WERI-Rb-1 (cell line): ENCODE results near the gene UAP1L1.

Experiments
- DNase-seq: peaks from one replicate; pipeline ENCODE4 v3.0.0-alpha.2; 2020
- H3K27ac ChIP-seq: fragments of 250-450 bp; sonication (Bioruptor Pico); 2 replicates; pipeline ENCODE4 v1.5.1; 2020; ENCODE audit warnings: mild to moderate bottlenecking, moderate library complexity
- H3K27me3 ChIP-seq: fragments of 250-450 bp; sonication (Bioruptor Pico); 2 replicates; pipeline ENCODE4 v1.5.1; 2021; ENCODE audit warnings: mild to moderate bottlenecking, low read depth, moderate library complexity; ENCODE audit not compliant: insufficient read depth, severe bottlenecking
- H3K36me3 ChIP-seq: fragments of 250-450 bp; sonication (Bioruptor Pico); 2 replicates; pipeline ENCODE4 v1.5.1; 2020; ENCODE audit warnings: mild to moderate bottlenecking, moderate library complexity
- H3K4me3 ChIP-seq: 2 replicates; pipeline ENCODE4 v1.5.1; 2011; ENCODE audit warnings: low read depth, mild to moderate bottlenecking, control low read depth, low read length
- H3K9me3 ChIP-seq: fragments of 250-450 bp; sonication (Bioruptor Pico); 2 replicates; pipeline ENCODE4 v1.5.1; 2021; ENCODE audit warnings: mild to moderate bottlenecking, moderate library complexity; ENCODE audit not compliant: severe bottlenecking
- TF ChIP-seq, protein P1 (sequence below): IDR thresholded peaks from 2 replicates; pipeline ENCODE4 v1.5.1; 2011; ENCODE audit warnings: low read depth, mild to moderate bottlenecking, control low read depth, inconsistent platforms, low read length

UAP1L1 gene

DNA sequence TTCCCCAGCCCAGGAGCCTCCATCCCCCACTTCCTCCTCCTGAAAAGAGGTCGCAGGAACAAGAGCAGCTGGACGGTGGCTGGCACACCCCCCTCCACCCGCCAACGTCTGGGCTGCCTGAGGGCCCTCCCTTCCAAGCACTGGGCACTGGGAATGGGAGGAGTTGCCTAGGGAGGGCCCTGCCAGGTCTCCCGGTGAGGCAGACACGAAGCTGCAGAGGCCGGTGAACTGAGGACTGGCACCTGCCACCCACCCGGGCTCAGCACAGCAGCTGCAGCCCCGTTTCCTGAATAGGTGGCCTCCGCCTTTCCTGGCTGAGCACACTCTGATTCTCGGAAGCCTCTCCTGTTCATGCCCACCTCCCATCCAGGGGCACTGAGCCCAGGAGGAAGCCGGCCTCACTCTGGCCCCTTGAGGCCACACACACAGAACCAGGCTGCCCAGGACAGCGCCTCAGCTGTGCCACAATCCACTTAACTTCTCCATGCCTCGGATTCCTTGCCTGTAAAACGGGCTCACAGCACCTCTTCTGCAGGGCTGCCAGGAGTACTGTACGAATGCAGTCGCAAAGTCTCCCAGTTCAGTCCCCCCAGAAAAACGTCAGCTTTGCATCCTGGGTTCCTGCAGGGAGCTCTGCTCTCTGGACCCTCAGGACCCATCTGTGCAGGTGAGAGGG lies 32.7 kb upstream of the UAP1L1 start:
- peak overlapping the region; percentile 73 for H3K27ac ChIP-seq

DNA sequence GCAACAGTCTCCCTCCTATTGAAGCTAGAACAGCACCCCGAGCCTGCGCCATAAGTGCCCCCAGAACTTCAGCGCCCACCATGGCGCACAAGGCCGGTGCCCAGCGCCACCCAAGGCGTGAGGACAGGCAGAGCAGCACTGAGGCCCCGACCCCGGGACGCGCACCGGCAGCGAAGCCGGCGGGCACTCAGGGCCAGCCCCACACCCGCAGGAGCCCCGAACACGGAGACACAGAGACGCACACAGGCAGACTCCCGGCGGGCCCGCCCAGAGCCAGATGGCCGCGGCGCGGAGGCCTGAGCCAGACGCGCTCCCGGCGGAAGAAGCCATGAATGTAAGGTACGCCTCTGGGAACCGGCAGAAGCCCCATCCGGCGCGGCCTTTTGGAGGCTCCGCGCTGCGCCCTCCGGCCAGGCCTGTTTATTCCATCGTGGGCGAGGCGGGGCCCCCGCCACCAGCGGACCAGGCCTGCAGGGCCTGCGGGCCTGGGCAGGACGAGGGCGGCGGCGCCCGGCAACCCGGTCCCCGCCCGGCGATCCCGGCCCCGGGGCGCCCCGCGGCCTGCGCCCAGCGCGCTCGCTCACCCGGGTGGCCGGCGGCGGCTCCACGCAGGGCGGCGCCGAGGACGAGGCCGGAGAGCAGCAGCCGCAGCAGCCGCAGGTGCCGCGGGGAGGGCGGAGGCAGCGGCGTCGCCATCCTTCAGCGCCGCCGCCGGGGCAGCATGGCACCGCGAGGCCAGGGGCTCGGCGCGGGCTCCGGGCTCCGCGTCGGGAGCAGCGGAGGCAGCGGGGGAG lies 31.8 kb upstream of the UAP1L1 start:
- peak overlapping the region; percentile 68 for H3K4me3 ChIP-seq
- peak; percentile 63 for DNase-seq
- peaks cover 10% of the 10 kb centered on the region for H3K36me3 ChIP-seq

More for the DNA sequence above, 32.7 kb upstream of the UAP1L1 start:
- peak overlapping the region; percentile 68 for H3K4me3 ChIP-seq
- peaks cover 15% of the 10 kb centered on the region for H3K36me3 ChIP-seq
- H3K27me3 ChIP-seq = peaks cover 9% of the 10 kb centered on the region
- no peaks in the 10 kb centered on the region for H3K9me3 ChIP-seq
- DNase-seq = no peak
- TF ChIP-seq, protein P1, sequence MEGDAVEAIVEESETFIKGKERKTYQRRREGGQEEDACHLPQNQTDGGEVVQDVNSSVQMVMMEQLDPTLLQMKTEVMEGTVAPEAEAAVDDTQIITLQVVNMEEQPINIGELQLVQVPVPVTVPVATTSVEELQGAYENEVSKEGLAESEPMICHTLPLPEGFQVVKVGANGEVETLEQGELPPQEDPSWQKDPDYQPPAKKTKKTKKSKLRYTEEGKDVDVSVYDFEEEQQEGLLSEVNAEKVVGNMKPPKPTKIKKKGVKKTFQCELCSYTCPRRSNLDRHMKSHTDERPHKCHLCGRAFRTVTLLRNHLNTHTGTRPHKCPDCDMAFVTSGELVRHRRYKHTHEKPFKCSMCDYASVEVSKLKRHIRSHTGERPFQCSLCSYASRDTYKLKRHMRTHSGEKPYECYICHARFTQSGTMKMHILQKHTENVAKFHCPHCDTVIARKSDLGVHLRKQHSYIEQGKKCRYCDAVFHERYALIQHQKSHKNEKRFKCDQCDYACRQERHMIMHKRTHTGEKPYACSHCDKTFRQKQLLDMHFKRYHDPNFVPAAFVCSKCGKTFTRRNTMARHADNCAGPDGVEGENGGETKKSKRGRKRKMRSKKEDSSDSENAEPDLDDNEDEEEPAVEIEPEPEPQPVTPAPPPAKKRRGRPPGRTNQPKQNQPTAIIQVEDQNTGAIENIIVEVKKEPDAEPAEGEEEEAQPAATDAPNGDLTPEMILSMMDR = no peak

DNA sequence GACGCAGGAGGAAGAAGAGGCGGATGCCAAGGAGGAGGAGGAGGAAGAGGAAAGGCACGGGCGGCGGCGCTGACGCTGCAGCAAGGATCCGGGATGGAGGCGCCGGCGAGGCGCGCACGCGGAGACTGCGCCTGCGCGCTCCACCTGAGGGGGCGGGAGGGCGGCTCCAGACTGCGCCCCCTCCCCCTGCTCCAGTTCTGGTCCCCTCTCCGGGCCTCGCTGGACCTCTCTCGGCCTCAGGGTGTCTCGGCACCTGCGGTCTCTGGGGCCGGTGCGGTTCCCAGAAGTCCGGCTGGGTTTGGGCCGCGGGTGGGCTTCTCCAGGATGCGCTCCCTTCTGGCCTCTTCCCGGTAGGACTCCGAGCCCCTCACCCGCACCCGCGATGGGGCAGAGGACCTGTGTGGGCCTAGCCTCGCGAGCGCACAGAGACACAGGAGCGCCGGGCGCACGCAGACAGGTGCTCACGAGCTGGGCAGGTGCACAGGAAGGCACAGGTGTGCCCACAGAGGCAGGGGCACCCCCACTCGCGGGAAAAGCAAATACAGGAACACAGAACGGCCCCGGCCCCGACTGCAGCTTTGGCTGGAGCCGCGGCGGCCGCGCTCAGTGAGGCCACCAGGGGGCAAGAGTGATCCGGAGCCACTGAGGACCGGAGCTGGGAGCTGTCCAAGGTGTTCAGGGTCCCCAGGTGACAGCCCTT lies 31.1 kb upstream of the UAP1L1 start, which contains the start of gene NPDC1:
NPDC1 (minus strand) TSS at position 90 of the 700 bp plus-strand sequence. CDS start 188 bp downstream, outside the sequence.
- Histone ChIP-seq H3K27ac (peak within 1 kb of the TSS; percentile 73), H3K27me3 (peaks cover 9% of the 10 kb centered on the region), H3K36me3 (peaks cover 8% of the 10 kb centered on the region), H3K9me3 (no peaks in the 10 kb centered on the region), H3K4me3 (peak within 1 kb of the TSS; percentile 68)
- peak; percentile 88 for DNase-seq
- TF ChIP-seq, protein P1 = peak; percentile 88

More for the DNA sequence above, 31.8 kb upstream of the UAP1L1 start:
- TF ChIP-seq, protein P1 = no peak
- no peaks in the 10 kb centered on the region for H3K9me3 ChIP-seq
- peak overlapping the region; percentile 73 for H3K27ac ChIP-seq
- H3K27me3 ChIP-seq = peaks cover 9% of the 10 kb centered on the region

DNA sequence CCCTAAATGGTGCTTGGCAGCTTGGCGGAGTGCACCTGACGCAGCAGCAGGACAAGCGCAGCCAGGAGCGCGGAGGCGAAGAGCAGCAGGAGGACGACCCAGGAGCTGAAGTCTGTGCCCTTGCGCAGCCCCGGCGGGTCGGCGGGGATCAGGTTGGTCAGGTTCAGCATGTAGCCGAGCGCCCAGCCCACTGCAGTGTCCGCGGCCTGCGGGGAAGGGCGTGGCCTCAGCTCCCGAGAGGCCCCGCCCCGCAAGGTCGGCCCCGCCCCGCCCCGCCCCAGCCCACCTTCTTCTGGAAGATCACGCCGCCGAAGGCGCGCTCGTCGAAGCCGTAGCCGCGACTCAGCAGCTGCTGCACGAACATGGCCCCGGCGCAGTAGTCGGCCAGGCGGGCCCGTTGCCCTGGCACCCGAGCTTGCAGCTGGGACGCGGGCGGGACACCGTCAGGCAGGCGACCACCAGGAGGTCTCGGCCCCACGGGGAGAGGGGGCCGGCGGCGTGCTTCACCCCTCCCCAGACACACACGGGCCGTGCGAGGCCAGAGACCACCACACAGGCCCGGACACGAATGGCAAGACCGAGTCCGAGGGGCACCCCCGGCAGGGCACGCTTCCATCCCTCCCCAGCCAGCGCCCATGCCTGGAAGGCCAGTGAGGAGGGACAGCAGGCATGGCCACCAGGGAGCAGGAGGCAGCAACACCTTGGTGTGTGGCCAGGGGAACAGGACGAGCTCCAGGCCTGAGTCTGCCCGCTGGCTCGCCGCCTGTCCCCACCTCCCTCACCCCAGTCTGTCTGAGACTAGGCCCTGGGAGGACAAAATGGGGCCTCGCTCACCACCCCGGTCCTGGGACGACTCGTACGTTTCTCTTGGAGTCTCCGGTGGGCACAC lies 28.4 kb upstream of the UAP1L1 start:
- TF ChIP-seq, protein P1 = no peak
- peak; percentile 59 for DNase-seq
- Histone ChIP-seq H3K27me3 (peaks cover 9% of the 10 kb centered on the region), H3K9me3 (no peaks in the 10 kb centered on the region), H3K36me3 (no peaks in the 10 kb centered on the region; the same call in 1 of the 2 replicates), H3K4me3 (no peak overlapping the region), H3K27ac (no peak overlapping the region)
